VCaP (cell line): ENCODE data around the gene PRKRA.

Experiments
- H3K27ac ChIP-seq: fragments of 450-650 bp; 2 replicates; pipeline ENCODE4 v1.5.1; 2017
- TF ChIP-seq, protein P1 (sequence below): fragments of 450-650 bp; conservative IDR thresholded peaks from 2 replicates; pipeline ENCODE4 v1.5.1; 2017; ENCODE audit warnings: mild to moderate bottlenecking, moderate library complexity

PRKRA gene

DNA sequence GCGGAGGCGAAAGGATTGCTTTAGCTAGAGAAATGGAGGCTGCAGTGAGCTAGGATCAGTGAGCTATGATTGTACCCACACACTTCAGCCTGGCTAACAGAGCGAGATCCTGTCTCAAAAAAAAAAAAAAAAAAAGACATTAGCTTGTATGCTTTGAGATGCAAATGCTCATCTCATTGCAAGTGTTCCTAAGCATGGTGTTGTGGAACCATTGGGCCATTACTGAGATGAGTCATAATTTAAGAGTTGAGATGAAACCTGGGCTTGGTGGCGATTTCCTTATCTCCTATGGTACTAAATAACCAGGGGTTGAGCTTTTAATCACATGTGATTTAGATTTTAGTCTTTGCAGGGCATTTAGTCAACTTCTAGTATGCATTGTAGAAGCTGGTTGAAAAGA lies 31.5 kb upstream of the PRKRA start:
- TF ChIP-seq, protein P1, sequence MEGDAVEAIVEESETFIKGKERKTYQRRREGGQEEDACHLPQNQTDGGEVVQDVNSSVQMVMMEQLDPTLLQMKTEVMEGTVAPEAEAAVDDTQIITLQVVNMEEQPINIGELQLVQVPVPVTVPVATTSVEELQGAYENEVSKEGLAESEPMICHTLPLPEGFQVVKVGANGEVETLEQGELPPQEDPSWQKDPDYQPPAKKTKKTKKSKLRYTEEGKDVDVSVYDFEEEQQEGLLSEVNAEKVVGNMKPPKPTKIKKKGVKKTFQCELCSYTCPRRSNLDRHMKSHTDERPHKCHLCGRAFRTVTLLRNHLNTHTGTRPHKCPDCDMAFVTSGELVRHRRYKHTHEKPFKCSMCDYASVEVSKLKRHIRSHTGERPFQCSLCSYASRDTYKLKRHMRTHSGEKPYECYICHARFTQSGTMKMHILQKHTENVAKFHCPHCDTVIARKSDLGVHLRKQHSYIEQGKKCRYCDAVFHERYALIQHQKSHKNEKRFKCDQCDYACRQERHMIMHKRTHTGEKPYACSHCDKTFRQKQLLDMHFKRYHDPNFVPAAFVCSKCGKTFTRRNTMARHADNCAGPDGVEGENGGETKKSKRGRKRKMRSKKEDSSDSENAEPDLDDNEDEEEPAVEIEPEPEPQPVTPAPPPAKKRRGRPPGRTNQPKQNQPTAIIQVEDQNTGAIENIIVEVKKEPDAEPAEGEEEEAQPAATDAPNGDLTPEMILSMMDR = no peak
- no peak overlapping the region for H3K27ac ChIP-seq

DNA sequence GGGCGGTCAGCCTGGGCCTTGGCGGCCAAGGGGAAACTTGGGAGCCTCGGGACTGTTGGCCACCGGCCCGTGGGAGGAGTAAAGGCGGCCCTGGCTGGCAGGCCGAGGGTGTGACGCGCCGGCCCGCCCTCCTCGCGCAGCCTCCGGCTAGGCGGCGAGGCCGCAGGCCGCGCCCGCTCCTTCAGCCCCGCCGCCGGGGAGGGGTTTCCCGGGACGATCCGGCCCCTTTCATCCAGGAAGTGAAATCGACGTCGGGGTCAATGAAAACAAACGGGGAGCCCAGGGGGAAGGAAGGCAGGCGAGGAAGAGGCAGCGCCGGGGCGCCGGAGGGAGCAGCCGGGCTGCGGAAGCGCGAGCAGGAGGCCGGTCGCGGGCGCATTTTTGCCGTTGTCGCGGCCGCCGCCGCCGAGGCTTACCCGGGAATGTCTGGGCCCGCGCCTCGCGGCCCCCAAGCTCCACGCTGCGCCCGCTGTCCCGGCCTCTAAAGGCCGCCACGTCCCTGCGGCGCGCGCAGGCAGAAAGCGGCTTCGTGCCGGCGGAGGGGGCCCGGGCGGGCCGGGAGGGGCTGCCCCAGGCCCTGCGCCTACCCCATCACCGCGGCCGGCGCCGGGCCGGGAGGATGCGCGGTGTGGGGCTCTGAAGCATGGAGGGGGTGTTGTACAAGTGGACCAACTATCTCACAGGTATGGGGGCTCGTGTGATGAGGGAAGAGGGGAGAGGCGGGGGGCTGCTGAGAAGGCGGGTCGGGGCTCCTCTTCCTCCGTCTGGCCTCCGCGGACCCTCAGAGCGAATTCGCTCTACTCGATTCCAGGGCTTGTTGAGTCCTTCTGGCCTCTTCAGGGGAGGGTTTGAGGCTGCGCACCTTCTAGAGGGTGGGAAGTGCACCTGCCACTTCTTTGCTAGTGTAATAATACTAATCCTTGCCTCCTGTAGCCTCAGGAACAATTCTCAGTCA lies 29.5 kb upstream of the PRKRA start, which contains the start of gene PLEKHA3:
PLEKHA3 (plus strand) TSS at position 231 of the 955 bp plus-strand sequence; CDS start at position 644, 413 bp downstream.
- peak within 1 kb of the TSS; percentile 87 for H3K27ac ChIP-seq
- TF ChIP-seq, protein P1 = no peak

DNA sequence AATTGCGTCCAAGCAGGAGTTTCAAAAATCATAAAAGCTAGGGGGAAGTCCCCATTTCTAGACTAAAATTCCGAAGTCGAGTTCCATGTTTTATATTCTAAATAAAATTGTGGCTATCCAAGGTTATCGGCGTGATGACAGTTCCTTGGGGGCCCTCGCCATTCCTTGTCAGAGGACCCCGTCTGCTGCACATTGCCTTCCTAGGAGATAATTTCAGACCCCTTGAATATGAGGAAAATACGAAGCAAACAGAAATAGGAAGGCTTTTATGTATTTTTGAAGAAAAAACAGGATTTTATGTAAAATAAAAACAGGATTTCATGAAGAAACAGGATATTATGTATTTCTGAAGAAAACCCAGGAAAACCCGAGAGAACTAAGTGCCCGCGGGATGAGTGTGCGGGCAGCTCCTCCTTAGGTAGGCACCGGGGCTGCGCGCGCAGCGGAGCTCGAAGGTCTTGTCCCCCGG lies 28.8 kb upstream of the PRKRA start:
- H3K27ac ChIP-seq = peak overlapping the region; percentile 87

DNA sequence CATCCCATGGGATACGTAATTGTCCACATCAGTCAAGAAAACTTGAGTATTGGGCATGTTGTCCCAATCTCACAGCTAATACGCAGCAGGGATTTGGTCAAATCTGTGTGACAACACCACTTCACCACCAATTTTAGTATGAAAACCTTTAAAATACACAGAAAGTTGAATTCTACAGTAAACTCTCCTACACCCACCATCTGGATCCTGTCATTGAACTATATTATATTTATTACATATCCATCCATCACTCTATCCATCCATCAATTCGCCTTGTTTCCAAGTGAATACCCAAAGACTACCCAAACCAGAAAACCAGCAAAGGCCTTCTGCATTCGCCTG lies 28.3 kb upstream of the PRKRA start:
- TF ChIP-seq, protein P1 = peak; percentile 41
- H3K27ac ChIP-seq = peak overlapping the region; percentile 87

More for the DNA sequence above, 28.8 kb upstream of the PRKRA start:
- TF ChIP-seq, protein P1 = no peak

DNA sequence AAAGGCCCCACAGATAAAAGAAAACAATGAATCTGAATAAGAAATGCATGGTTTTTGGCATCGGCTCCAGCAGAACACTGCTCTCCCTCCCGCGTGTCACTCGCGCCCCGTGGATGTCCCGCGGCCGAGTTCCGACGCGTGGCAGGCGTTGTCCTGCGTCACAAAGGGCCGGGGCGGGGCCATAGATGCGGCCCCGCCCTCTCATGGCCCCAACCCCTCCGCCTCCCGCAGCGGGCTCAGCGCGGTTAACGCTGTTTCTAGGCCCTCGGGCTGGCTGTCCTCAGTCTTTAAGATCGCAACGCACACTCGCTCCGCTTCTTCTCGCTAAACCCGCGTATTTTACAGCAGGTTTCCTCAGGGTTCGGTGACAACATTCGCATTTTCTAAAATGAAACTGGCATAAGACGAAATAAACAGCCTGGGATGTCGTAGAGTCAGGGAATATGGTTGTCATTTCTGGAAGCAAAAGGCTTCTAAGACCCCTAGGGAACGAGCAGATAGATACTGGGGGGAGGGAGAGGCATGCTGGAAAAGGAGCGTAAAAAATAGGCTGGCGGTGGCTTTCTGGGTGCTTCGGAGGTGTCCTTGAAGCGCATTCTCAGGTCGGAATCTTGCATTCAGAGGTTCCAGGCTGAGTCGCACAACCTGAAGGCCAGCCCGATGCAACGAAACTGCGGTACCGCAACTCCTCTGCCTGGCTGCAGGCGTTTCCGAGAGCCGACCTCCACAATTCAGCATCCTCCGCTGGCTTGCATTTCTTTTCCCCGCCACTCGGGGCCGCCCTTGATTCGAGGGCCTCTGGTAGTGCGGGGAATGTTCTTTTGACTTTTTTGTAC lies 27.7 kb upstream of the PRKRA start, which contains the start of gene FKBP7:
FKBP7 (minus strand) TSS at position 162 of the 836 bp plus-strand sequence; CDS start at position 61, 101 bp downstream.
- H3K27ac ChIP-seq = peak within 1 kb of the TSS; percentile 87
- TF ChIP-seq, protein P1 = peak; percentile 83

DNA sequence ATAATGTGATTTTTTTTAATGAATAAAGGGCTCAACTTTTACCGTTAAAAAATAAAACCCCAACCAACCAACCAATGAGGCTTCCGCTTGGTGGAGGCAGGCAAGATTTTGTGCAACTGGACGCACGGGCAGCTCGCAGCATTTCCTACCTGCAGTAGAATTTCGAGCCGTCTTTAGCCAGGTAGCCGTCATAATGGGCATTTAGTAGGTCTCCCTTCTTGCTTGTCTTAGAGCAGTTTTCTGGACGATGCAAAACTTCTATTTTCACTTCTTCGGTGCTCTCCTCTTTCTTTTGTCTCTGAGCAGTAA lies 27.1 kb upstream of the PRKRA start:
- TF ChIP-seq, protein P1 = no peak

More for the DNA sequence above, 27.1 kb upstream of the PRKRA start:
- peak overlapping the region; percentile 87 for H3K27ac ChIP-seq
